Embryonic facial prominence (tissue), 1 donor: ENCODE measurements around the gene XYLT1.

ENCODE experiments used
- DNase-seq: peaks from one replicate; pipeline ENCODE4 v3.0.0-alpha.2; 2016; ENCODE audit errors: extremely low spot score

Gene XYLT1

DNA sequence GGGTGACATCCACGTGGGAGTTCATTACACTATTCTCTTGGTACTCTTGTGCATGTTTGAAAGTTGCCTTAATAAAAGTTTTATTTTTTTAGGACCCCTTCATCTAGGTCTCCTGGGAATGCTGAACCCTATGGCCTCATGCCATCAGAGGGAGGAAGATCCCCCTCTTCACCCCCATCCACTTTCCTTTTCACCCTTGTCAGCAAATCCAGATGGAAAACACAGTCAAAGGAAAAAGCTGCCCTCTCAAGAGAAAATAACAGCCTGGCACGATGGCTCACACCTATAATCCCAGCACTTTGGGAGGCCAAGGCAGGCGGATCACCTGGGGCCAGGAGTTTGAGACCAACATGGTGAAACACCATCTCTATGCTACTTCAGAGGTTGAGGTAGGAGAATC is 274.2 kb downstream of the XYLT1 start:
- no peak for DNase-seq

DNA sequence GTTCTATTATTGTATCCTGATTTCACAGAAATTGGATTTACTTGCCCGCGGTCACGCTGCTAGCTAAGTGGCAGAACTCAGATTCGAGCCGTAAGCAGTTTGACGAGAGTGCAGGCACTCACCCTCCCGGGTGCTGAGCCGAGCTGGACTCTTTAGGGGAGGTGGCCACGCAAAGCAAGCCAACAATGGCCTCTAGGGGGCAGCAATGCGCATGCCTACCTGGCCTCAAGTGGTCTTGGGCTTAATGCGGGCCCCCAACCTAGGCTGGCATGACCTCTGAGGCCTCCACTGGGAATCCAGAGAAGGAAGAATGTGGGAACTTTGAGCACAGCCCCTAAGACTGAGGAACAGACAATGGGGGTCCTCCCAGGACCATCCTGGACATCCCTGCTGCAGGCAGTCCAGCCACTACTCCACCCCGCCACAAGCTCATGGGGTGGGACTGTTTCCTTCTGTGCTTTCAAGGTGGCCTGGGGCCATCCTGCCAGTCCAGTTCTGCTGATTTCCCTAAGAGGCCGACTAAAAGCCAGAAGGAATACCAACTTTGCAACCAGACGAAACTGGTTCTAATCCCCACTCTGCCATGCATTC is 276.5 kb downstream of the XYLT1 start:
- DNase-seq = no peak

DNA sequence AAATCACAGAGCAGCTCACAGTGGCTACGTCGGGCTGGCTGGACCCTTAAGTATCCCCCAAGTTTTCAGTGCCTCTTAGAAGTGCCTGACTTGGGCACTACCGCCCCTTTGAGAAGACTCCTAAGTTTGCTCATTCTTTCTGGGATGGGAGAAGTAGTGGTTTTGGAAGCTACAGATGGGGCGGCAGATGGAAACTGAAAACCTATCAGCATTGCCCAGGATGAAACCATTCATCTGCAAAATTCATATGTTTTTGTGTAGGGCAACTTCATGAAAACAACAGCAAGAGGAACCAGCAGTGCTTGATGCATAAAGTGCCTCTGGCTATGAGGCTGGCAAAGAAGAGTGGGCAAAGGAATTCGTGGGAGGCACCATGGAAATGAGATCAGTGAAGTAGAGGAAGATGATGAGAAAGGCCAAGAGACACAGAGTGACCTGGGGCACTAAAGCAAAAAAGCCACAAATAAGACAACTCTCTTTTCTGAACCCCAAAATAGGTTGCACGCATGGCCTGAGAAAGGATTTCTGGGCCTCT is 277.1 kb downstream of the XYLT1 start:
- DNase-seq = no peak

DNA sequence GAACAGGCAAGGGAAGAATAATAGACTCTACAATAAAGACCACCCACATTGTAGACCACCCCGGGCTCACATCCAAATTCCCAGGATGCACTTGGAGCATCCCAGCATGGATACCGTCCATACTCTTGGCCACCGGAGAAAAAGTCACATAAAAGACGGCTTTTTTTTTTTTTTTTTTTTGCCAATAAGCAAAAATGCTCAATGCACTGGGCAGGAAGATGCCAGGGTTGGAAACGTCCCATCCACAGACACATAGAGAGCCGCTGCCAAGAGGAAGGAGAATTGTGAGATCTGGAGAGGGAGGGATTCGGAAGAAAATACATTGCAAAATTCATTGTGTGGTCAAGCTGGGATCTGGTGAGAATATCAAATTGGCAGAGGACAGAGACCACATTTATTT is 286.7 kb downstream of the XYLT1 start:
- DNase-seq = no peak

DNA sequence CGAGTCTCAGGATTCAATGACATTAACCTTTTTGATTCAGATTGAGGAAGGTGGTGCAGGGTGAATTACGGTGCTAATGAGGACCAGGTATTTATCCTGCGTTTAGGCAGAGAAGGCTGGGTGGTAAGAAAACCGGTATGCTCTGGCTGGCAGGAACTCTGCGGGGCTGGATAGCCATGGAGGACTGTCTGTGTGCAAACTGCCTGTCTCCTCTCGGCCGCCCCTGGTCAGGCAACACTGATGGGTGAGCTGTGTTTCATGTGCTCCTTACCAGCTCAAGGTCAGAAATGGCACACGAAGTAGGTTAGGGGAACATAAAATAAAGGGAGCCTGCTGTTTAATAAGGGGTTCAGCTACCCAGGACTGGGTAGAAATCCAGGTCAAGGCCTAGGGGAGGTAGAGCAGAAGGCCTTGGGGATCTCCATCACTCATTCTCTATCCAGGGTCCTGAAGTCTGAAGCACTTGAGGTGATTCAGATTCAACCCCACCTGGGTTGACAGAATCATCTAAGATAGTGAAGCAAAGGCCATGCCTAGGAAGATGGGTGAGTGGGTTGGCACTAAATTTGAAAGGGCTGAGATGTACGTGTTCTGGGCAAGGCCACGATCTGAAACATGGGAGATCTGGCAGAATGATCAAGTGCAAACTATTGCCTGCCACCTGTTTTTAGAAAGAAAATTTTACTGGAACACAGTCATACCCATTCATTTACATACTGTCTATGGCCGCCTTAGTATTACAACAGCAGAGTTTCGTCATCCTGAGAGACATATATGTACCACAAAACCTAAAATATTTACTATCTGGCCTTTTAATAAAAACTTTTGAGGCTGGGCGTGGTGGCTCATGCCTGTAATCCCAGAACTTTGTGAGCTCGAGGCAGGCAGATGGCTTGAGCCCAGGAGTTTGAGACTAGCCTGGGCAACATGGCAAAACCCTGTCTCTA is 292.5 kb downstream of the XYLT1 start:
- DNase-seq = no peak

DNA sequence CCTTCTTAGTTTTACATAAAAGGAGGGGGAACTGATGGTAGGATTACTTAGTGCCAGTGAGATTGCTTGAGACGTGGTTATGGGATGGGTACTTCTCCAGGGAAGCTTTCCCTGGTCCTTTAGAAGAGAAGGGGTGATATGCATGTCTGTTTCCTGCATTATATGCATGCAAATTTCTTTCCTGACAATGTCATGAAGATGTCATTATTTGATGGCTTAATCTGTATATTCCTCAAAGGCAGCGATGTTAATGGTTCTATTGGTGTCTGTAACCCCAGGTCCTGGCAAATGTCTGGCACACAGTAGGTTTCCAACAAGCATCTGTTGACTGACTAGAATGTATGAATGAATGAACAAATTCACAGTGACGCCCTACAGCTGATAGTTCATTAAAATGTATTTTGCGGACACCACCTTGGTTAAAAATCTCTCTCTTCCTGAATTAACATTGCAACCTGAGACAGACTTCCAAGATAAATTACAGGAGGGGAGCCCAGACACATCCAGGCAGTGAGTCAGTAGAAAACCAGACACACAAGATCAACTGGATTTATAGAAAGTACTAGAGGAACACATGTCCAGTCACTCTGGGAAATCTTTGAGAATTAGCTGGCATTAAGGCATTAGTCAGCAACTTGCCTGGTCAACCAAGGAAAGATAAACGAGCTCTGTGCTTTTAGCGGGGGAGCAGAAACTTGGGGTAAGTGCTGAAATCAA is 293.4 kb downstream of the XYLT1 start:
- no peak for DNase-seq

DNA sequence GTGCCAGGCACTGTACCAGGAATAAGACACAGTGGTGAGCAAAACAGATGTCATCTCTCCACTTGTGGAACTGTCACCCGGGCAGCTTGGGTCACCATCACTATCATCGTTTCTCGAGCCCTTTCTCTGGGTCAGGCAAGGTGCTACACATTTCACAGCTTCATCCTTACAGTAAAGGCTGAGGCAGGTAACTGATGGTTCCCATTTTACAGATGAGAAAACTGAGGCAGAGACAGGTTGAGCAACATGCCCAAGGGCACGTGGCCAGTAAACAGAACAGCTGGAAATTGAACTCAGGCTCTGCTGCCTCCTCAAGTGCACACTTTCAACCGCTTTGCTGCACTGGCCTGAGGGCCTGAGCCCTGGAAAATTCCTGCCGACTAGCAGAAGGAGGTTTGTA is 294.6 kb downstream of the XYLT1 start:
- DNase-seq = no peak

DNA sequence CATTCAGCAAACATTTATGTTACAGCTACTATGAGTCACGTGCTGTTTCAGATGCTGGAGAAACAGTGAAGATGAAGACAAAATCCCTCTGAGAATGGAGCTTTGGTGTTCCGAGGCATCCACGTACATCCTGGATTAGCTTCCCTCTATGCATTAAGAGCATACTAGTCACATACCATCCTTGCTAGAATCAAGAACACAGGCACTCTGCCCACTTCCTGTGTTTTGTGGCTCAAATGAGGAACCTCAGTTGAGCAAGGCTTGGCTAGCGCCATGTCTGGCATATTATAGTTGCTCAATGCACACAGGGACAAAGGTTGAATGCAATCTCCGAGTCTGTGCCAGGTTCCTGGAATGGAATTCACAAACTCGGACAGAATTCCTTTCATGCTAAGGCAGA is 297.5 kb downstream of the XYLT1 start:
- DNase-seq = no peak

DNA sequence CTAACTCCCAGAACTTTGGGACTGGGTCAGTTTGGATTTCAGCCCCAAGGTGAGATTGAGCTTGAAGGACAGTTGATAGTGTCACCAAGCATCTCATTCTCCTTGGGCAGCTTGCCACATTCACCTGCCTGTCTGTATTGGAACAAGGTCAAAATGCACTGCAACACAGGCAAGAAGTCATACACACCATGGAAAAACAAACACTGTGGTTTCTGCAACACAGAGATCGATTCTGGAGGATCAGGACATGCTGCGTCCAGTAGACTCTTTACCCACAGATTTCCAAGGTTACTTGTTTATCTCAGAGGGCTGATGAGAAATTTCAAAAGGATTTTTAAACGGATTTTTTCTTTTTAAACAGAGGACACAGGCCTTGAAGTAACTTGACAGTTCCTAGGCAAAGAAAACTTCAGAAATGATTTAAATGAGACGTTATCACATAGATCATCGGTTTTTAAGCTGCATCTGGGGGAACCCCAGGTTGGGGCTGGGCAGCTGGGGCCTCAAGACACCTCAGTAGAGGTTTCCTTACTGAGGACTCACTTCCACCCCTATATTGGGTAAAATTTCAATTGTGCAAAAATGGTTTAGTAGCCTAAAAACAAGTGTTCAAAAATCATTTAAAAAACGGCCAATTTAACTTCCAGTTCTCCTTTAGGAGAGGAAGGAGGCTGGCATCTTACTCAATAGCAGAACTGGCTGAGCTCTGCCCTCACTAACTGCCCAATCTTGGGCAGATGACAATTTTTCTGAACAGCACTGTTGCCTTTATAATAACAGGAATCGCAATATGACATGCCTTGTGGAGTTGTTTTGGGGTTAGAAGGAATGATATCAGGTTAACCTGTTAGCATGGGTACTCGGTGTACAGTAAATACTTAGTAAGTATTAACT is 299.3 kb downstream of the XYLT1 start:
- no peak for DNase-seq

DNA sequence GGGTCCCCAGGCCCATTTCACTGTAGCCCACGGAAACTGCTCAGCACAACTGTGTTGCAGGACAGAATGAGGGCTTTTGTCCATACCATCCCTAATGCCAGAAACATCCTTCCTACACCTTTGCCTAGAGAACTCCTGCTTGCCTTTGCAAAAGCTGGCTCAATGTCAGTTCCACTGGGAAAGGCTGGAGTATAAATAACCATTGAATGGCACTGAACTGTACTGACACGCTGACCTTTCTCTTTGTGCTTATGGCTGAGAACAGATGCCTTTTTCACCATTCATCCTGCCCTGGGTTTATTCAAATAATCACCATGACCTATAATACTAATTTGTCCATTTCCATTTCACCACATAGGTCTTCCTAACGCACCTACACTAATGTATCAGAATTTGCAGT is 300.3 kb downstream of the XYLT1 start:
- no peak for DNase-seq

DNA sequence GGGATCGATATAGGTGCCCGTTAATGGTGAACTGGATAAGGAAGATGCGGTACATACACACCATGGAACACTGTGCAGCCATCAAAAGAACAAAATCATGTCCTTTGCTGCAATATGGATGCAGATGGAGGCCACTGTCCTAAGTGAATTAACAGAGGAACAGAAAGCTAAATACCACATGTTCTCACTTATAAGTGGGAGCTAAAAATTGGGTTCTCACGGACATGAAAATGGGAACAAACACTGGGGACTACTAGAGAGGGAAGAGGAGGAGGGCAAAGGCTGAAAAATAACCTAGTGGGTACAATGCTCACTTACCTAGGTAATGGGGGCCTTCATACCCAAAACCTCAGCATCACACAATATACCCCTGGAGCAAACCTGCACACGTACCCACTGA is 302.6 kb downstream of the XYLT1 start:
- DNase-seq = no peak

DNA sequence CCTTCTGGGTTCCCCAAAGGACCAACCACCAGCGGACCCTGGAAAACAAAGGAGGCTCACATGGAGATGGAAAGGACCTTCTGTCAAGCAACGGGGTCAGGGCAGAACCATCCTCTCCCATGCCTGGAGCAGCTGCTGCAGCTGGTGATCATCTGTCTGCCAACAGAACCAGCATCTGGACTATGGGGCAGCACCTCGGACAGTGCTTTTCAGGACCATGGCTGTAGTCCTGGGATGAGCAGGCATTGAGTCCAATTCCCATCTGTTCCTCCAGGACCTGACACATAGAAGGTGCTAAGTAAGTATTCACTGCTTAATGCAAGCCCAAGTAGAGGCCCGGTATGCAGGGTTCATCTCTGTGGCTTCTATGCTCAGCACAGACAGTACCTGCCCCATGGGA is 304.7 kb downstream of the XYLT1 start:
- DNase-seq = no peak

DNA sequence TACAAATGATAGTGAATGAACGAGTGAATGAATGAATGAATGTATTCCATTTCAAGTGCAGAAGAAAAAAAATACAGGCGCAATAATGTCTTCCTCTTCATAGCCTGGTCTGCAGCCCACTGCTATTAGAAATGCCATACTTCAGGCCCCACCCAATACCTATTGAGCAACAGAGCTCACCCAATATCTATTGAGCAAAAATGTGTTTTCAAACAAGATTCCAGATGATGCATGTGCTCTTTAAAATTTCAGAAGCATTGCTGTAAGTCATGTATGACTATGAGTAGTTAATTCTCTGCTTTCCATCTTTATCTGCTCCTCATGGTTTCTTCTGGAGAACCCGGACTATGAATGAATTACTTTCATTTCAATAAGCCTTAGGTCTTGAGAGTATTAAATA is 308.2 kb downstream of the XYLT1 start:
- no peak for DNase-seq

DNA sequence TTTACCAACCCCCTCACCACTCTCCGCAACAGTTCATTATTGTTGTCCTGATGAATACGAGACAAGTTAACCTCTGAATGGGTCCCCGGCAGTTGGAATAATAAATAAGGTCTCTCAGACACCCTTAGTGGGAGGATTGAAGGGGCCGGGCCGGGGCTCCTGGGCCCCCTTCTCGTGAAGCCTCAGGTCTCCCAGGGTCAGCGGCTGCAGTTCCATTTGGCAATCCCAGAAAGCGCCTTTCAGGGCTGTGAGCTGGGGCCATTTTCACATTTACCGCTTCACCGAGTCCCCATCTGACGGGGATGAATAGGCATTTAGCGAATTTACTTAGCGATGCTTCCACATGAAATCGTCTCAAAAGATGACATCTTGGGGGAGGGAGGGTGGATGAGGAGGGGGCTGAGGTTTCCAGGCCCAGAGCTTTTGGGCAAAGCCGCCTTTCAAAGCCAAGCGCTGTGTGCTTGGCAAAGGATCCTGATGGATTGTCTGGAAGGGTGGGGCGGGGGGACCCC is 309.8 kb downstream of the XYLT1 start:
- DNase-seq = no peak

DNA sequence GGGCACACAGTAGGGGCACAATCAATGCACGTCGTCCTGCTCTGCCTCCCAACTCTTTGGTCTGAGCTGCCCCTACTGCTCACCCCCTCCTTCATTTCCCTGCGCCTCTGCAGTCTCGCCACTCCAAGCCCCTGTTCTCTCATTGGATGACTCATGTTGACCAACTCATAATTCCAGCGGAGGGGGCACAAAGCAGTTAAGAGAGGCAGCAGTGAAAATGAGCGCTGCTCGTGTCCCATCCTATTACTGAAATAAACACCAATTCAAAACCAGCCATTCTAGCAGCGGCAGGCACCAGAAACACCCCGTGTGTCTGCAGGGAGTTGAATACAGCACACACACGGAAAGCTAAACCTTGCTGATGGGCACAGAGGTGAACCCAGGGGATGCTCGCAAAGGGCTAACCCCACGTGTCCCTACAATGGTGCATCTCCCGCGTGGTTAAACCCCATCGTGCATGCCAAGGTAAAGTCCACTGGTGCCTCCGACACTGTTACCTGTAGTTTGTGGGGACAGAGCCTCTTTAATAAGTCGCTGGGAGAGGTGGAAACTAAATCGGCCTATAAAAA is 310.4 kb downstream of the XYLT1 start:
- no peak for DNase-seq

DNA sequence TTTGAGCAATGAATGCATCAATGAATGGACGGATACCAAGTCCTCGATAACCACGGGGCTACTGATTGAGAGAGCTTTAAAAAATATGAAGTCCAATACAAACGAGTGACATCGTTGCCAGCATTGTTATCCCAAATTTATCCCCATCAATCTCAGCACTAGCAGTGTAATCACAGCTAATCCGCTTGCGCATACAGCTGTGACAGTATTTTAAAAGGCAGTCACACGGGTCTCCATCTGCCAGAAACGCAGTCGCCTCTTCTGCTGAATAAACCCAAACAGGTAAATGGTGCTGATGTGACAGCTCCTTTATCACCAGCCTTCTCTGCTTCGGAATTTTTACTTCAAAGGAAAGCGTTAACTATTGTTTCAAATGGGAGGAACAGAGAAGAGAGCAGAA is 311.1 kb downstream of the XYLT1 start:
- DNase-seq = no peak

DNA sequence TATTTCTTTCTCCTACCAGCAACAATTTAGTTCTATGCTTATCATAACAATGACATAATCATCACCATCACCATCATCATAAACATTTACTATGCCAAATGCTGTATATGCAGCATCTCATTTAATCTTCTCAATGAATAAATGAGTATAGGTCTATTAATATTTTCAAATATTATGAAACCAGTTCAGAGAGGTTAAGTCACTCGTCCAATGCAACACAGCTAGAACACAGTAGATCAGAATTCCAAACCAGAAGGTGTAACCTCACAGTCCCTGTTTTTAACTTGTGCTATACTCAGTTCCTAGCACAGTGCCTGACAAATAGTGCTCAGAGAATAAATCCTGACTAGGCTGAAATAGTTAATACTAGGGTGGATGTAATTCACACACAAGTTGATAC is 314.8 kb downstream of the XYLT1 start:
- DNase-seq = no peak

DNA sequence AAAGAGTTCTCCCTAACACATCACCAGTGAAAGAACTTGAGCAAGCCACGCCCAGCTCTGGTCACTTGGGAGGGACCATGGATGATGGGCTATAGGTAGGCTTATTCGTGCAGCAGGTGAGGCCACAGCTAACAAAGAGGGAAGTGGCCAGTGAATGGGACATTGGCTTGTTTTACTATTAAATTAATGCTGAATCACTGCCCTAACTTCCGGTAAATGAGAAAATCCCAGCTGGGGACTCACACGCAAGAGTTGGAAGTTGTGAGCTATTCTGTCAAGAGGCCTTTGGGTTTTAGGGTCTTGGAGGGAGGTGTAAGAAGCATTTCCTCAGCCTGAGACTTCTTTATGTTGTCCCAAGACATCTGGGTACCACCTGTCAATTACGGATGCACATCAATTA is 315.3 kb downstream of the XYLT1 start:
- DNase-seq = no peak

DNA sequence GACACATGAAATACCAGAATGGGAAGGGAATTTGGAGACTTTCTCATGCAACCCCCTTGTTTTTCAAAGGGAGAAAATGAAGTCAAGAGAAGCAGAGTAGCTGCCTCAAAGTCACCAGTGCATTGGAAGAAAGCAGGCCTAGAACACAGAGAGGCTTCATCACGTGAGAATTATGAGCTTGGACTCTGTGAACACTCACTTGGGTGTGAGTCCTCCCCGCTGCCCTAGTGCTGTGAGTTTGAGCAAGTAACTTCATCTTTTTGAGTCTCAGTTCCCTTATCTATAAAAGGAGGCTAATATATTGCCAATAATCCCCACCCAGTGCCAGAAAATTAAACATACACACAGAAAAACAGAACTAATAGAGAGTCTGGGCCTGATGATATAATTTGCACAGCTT is 315.8 kb downstream of the XYLT1 start:
- DNase-seq = no peak

DNA sequence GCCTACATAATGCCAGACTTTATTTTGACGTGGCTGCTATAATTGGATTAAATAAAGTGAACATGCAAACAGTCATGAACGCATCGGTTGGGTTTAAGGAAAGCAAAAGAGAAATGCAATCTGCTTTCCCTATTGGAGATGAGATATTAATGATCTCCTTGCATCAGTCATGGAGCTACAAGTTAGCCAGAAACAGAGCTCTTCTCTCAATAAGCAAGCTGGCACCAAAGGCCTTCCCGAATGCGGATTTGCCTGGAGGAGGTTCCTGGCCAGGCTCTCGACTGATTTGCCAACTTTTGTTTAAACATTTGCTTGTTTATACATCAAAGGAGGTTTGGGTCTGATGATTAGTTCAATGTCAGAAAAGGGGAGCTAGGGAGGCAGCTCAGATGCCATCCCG is 318.4 kb downstream of the XYLT1 start:
- DNase-seq = no peak

DNA sequence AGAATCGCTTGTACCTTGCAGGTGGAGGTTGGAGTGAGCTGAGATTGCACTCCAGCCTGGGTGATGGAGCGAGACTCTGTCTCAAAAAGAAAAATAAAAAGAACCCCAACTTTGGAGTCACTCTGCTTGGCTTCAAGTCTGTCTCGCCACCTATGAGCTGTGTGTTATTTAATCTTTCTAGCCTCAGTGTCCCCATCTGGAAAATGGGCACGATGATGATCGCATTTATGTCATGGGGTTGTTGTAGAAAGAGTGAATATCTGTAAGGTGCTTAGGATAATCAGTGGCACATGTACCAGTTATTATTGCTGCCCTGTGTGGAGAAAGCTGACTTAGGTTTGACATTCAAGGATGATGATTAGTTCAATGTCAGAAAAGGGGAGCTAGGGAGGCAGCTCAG is 319.4 kb downstream of the XYLT1 start:
- no peak for DNase-seq
